ENCODE measurements around the gene DNAAF1.

GRCh38 chr16:84104231-84104630 lies 40.9 kb upstream of the DNAAF1 start:
- TF ChIP-seq CTCF (IDR thresholded peaks at IDR 0.05; ENCODE audit: low read depth, low read length, poor library complexity, severe bottlenecking), result no peak
- TF ChIP-seq EZH2phosphoT487 (IDR thresholded peaks at IDR 0.05; ENCODE audit: borderline replicate concordance, low read length), result no peak
